ENCODE measurements around the gene TMEM81.

DNA sequence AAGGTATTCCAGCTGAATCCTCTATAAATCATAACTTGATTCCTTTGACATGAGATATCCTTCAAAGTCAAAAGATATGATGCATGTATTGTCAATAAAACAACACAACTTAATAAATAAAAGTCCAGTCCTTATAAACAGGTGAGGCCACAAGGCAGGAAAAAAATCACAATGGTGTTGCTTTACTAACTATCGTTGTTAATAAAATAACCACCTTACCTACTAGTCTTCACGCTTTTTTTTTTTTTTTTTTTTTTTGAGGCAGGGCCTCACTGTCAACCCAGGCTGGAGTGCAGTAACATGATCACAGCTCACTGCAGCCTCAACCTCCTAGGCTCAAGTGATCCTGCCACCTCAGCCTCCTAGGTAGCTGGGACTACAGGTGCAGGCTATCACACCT is at the start of gene TMEM81:
- TF ChIP-seq EP300 (IDR thresholded peaks at IDR 0.05) (no peak), CTCF (IDR thresholded peaks at IDR 0.05) (no peak)

All from sigmoid colon (tissue), 4 donors.